PC-9 (cell line): ENCODE data around the gene DLGAP1.

Source experiments
- EZH2 ChIP-seq: fragments of 200-600 bp; sonication (generic); IDR thresholded peaks from 2 replicates; pipeline ENCODE4 v1.8.0; 2017; ENCODE audit warnings: antibody characterized with exemption, low read depth
- TF ChIP-seq, protein P1 (sequence below): fragments of 200-600 bp; sonication (generic); conservative IDR thresholded peaks from 2 replicates; pipeline ENCODE4 v1.6.1; 2017; ENCODE audit warnings: mixed run types, antibody characterized with exemption, mild to moderate bottlenecking, moderate library complexity

DNA sequence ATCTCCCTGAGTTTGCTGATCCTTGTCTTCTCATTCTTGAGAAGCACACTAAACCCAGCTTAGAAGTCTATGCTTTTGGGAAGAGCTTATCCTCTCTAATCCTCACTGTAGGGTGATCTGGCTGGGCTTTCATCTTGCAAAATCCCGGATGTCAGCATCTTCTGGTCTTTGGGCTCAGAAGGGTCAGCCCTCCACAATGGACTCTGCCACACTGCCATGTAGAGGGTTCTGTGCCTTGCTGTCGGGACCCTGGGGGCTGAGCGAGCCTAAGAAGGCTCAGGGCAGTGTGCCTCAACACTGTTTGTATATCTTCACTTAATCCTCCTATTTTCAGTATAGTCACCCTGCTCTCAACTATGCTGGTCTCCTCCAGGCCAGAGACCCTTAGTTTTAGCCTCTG is 902.8 kb downstream of the DLGAP1 start:
- no peak for TF ChIP-seq EZH2
- TF ChIP-seq, protein P1, sequence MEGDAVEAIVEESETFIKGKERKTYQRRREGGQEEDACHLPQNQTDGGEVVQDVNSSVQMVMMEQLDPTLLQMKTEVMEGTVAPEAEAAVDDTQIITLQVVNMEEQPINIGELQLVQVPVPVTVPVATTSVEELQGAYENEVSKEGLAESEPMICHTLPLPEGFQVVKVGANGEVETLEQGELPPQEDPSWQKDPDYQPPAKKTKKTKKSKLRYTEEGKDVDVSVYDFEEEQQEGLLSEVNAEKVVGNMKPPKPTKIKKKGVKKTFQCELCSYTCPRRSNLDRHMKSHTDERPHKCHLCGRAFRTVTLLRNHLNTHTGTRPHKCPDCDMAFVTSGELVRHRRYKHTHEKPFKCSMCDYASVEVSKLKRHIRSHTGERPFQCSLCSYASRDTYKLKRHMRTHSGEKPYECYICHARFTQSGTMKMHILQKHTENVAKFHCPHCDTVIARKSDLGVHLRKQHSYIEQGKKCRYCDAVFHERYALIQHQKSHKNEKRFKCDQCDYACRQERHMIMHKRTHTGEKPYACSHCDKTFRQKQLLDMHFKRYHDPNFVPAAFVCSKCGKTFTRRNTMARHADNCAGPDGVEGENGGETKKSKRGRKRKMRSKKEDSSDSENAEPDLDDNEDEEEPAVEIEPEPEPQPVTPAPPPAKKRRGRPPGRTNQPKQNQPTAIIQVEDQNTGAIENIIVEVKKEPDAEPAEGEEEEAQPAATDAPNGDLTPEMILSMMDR, result no peak
